HepG2 (cell line): ENCODE results near the gene WWP2.

Source experiments
- ARHGAP35 ChIP-seq: sonication (generic); formaldehyde crosslinking; IDR thresholded peaks from 2 replicates; pipeline ENCODE4 v1.9.0; 2022; ENCODE audit warnings: mild to moderate bottlenecking, inconsistent platforms, moderate library complexity, missing genetic modification reagents, borderline replicate concordance
- CTCF ChIP-seq: sonication (generic); formaldehyde crosslinking; IDR thresholded peaks from 2 replicates; pipeline ENCODE4 v1.5.0; 2020; ENCODE audit warnings: mild to moderate bottlenecking, missing genetic modification reagents, moderate library complexity
- EP300 ChIP-seq, 3 experiments: sonication (generic) in 1 of 3; formaldehyde crosslinking in 1 of 3; IDR thresholded peaks; 2 replicates each; pipeline versions ENCODE4 v1.5.1 to v1.6.1; 2011 to 2020; ENCODE audit warnings: low read depth in 2 of 3, low read length in 2 of 3, borderline replicate concordance in 1 of 3, improper control_type of control experiment in 1 of 3, mild to moderate bottlenecking in 1 of 3, missing genetic modification reagents in 1 of 3, moderate library complexity in 1 of 3
- KDM5B ChIP-seq: sonication (generic); formaldehyde crosslinking; IDR thresholded peaks from 2 replicates; pipeline ENCODE4 v1.4.0; 2020; ENCODE audit warnings: missing genetic modification reagents, mild to moderate bottlenecking, borderline replicate concordance
- MEF2D ChIP-seq: sonication (generic); formaldehyde crosslinking; IDR thresholded peaks from 2 replicates; pipeline ENCODE4 v1.5.1; 2020; ENCODE audit warnings: mild to moderate bottlenecking, missing genetic modification reagents
- POLR2A ChIP-seq, 2 experiments: IDR thresholded peaks; 2 replicates each; pipeline ENCODE4 v1.6.1; 2011; ENCODE audit warnings: low read depth in 2 of 2, low read length in 2 of 2, mild to moderate bottlenecking in 1 of 2, moderate library complexity in 1 of 2; ENCODE audit not compliant: insufficient read depth in 1 of 2
- POLR2AphosphoS5 ChIP-seq: IDR thresholded peaks from 2 replicates; pipeline ENCODE4 v1.6.1; 2012; ENCODE audit warnings: low read depth, low read length
- PRDM15 ChIP-seq: sonication (generic); formaldehyde crosslinking; IDR thresholded peaks from 2 replicates; pipeline ENCODE4 v1.4.0; 2020; ENCODE audit warnings: missing genetic modification reagents
- RERE ChIP-seq: IDR thresholded peaks from 2 replicates; pipeline ENCODE4 v1.6.1; 2016; ENCODE audit warnings: low read depth, missing genetic modification reagents, missing compliant biosample characterization
- SMAD3 ChIP-seq: sonication (generic); formaldehyde crosslinking; IDR thresholded peaks from 2 replicates; pipeline ENCODE4 v1.4.0; 2020; ENCODE audit warnings: missing genetic modification reagents
- SMC3 ChIP-seq: IDR thresholded peaks from 2 replicates; pipeline ENCODE4 v1.6.1; 2011; ENCODE audit warnings: low read length, improper control_type of control experiment
- ZNF235 ChIP-seq: sonication (generic); formaldehyde crosslinking; IDR thresholded peaks from 2 replicates; pipeline ENCODE4 v1.8.1; 2023; ENCODE audit warnings: mild to moderate bottlenecking, missing genetic modification reagents, borderline replicate concordance

GRCh38 chr16:69928856-69929400, 166.8 kb downstream of the WWP2 start:
- no peak for TF ChIP-seq RERE
- no peak for TF ChIP-seq SMC3
- TF ChIP-seq POLR2AphosphoS5: no peak
- TF ChIP-seq EP300 (IDR thresholded peaks at IDR 0.05; ENCODE audit: low read depth in 2 of 2, low read length in 2 of 2): no peak
- TF ChIP-seq EP300 (CRISPR knock-in tag; IDR thresholded peaks at IDR 0.05; ENCODE audit: borderline replicate concordance): no peak
- no peak for TF ChIP-seq PRDM15 (CRISPR knock-in tag)
- no peak for TF ChIP-seq ZNF235 (CRISPR knock-in tag)
- TF ChIP-seq MEF2D (CRISPR knock-in tag): no peak
- TF ChIP-seq POLR2A (IDR thresholded peaks at IDR 0.05; ENCODE audit: insufficient read depth in 1 of 2, low read depth in 2 of 2, low read length in 2 of 2): no peak
- no peak for TF ChIP-seq KDM5B (CRISPR knock-in tag)
- TF ChIP-seq CTCF (CRISPR knock-in tag): no peak
- TF ChIP-seq ARHGAP35 (CRISPR knock-in tag): no peak
- TF ChIP-seq SMAD3 (CRISPR knock-in tag): no peak
